ENCODE results near the gene DRC1.

GRCh38 chr2:26477911-26478253, 76.2 kb downstream of the DRC1 start, which contains the start of gene OTOF:
- no peak for TF ChIP-seq CTCF (IDR thresholded peaks at IDR 0.05)
- no peak for TF ChIP-seq SIN3A (IDR thresholded peaks at IDR 0.05; ENCODE audit: borderline replicate concordance, insufficient read depth, low read depth, low read length)
- no peak for TF ChIP-seq POLR2AphosphoS5 (IDR thresholded peaks at IDR 0.05; ENCODE audit: low read depth, low read length)
